HepG2 (cell line): ENCODE results near the gene CACNA1I. TPM values are rescaled to one million over a fixed set of nuclear protein-coding genes. Genes with fewer than 3 reads are reported as not detected.

ENCODE experiments used
- BCLAF1 ChIP-seq: fragments of 450-650 bp; IDR thresholded peaks from 2 replicates; pipeline ENCODE4 v1.6.1; 2017; ENCODE audit warnings: mild to moderate bottlenecking
- CC2D1A ChIP-seq: sonication (generic); formaldehyde crosslinking; IDR thresholded peaks from 2 replicates; pipeline ENCODE4 v1.8.1; 2023; ENCODE audit warnings: mild to moderate bottlenecking, missing genetic modification reagents
- CCDC6 ChIP-seq: sonication (generic); formaldehyde crosslinking; IDR thresholded peaks from 2 replicates; pipeline ENCODE4 v1.8.1; 2022; ENCODE audit warnings: mild to moderate bottlenecking, missing genetic modification reagents, moderate library complexity
- DNMT1 ChIP-seq: sonication (generic); formaldehyde crosslinking; IDR thresholded peaks from 2 replicates; pipeline ENCODE4 v1.5.1; 2020; ENCODE audit warnings: mild to moderate bottlenecking, missing genetic modification reagents
- FOXA3 ChIP-seq: IDR thresholded peaks from 2 replicates; pipeline ENCODE4 v1.6.1; 2016; ENCODE audit warnings: missing genetic modification reagents, missing compliant biosample characterization
- FOXK1 ChIP-seq: sonication (generic); formaldehyde crosslinking; IDR thresholded peaks from 2 replicates; pipeline ENCODE4 v1.4.0; 2020; ENCODE audit warnings: low read depth, missing genetic modification reagents, borderline replicate concordance
- GZF1 ChIP-seq: sonication (generic); formaldehyde crosslinking; IDR thresholded peaks from 2 replicates; pipeline ENCODE4 v1.5.1; 2020; ENCODE audit warnings: mild to moderate bottlenecking, missing genetic modification reagents
- HOXA5 ChIP-seq: sonication (generic); formaldehyde crosslinking; IDR thresholded peaks from 2 replicates; pipeline ENCODE4 v1.4.0; 2020; ENCODE audit warnings: missing genetic modification reagents
- MNT ChIP-seq: fragments of 450-650 bp; IDR thresholded peaks from 2 replicates; pipeline ENCODE4 v1.6.1; 2016
- MXD4 ChIP-seq: IDR thresholded peaks from 2 replicates; pipeline ENCODE4 v1.6.1; 2016; ENCODE audit warnings: mild to moderate bottlenecking, missing biosample characterization, missing genetic modification reagents
- NFKB2 ChIP-seq: sonication (generic); formaldehyde crosslinking; IDR thresholded peaks from 2 replicates; pipeline ENCODE4 v1.4.0; 2020; ENCODE audit warnings: missing genetic modification reagents, borderline replicate concordance
- RXRA ChIP-seq: sonication (generic); formaldehyde crosslinking; IDR thresholded peaks from 2 replicates; pipeline ENCODE4 v1.5.1; 2020; ENCODE audit warnings: missing genetic modification reagents
- SRF ChIP-seq: IDR thresholded peaks from 2 replicates; pipeline ENCODE4 v1.6.1; 2011; ENCODE audit warnings: mild to moderate bottlenecking, low read depth, low read length, moderate library complexity
- SRSF4 ChIP-seq: fragments of 200-400 bp; formaldehyde crosslinking; IDR thresholded peaks from one replicate; pipeline ENCODE4 v1.6.1; 2018; ENCODE audit warnings: mild to moderate bottlenecking, low read depth, low read length, moderate library complexity; ENCODE audit not compliant: poor library complexity, severe bottlenecking
- SSRP1 ChIP-seq: IDR thresholded peaks from 2 replicates; pipeline ENCODE4 v1.6.1; 2016; ENCODE audit warnings: control low read depth
- ZNF121 ChIP-seq: sonication (generic); formaldehyde crosslinking; IDR thresholded peaks from 2 replicates; pipeline ENCODE4 v1.5.0; 2020; ENCODE audit warnings: mild to moderate bottlenecking, missing genetic modification reagents
- ZNF263 ChIP-seq: sonication (generic); formaldehyde crosslinking; IDR thresholded peaks from 2 replicates; pipeline ENCODE4 v1.4.0; 2020; ENCODE audit warnings: missing genetic modification reagents
- ZNF547 ChIP-seq: sonication (generic); formaldehyde crosslinking; IDR thresholded peaks from 2 replicates; pipeline ENCODE4 v1.5.1; 2020; ENCODE audit warnings: mild to moderate bottlenecking, missing genetic modification reagents
- ZNF772 ChIP-seq: sonication (generic); formaldehyde crosslinking; IDR thresholded peaks from 2 replicates; pipeline ENCODE4 v1.5.0; 2020; ENCODE audit warnings: mild to moderate bottlenecking, missing genetic modification reagents
- ZZZ3 ChIP-seq: sonication (generic); formaldehyde crosslinking; IDR thresholded peaks from 2 replicates; pipeline ENCODE4 v1.4.0; 2020; ENCODE audit warnings: missing genetic modification reagents, mild to moderate bottlenecking, borderline replicate concordance
- polyA plus RNA-seq, 8 experiments: library from polyadenylated mRNA; depleted of rRNA in 3 of 8; stranded (reverse) in 7 of 8; unstranded in 1 of 8; fragments of >200 nt; fragmentation: Illumina TruSeq in 4 of 8; extraction: Trizol in 4 of 8; gene quantifications; 2 replicates each; pipeline versions ENCODE4 v1.2.1 to v1.2.3, GENCODE V29; 2011 to 2016; ENCODE audit warnings: low read depth in 4 of 8, missing spikeins in 1 of 8, mixed read lengths in 1 of 8; ENCODE audit not compliant: insufficient read depth in 1 of 8
- total RNA-seq, 5 experiments: library from RNA; depleted of rRNA; stranded (reverse); fragments of >200 nt; fragmentation: Illumina TruSeq; extraction: Trizol; gene quantifications; 2 replicates each; pipeline ENCODE4 v1.2.3, GENCODE V29; 2016; ENCODE audit warnings: low read depth in 1 of 5
- TF ChIP-seq, protein P1 (sequence below): sonication (generic); formaldehyde crosslinking; IDR thresholded peaks from 2 replicates; pipeline ENCODE4 v1.5.0; 2020; ENCODE audit warnings: missing genetic modification reagents
- TF ChIP-seq, protein P2 (sequence below): sonication (generic); formaldehyde crosslinking; IDR thresholded peaks from 2 replicates; pipeline ENCODE4 v1.4.0; 2020; ENCODE audit warnings: missing genetic modification reagents
- TF ChIP-seq, protein P3 (sequence below): sonication (generic); formaldehyde crosslinking; IDR thresholded peaks from 2 replicates; pipeline ENCODE4 v1.4.0; 2020; ENCODE audit warnings: mild to moderate bottlenecking, missing genetic modification reagents

Gene CACNA1I
- total and polyA plus RNA-seq, 2 of the 13 experiments (the other 11 are each of a cell fraction or from before 2014, with no cell fraction given), result not detected

GRCh38 chr22:39522567-39523300 is 47.8 kb upstream of the CACNA1I start (continued):
- TF ChIP-seq, protein P1, sequence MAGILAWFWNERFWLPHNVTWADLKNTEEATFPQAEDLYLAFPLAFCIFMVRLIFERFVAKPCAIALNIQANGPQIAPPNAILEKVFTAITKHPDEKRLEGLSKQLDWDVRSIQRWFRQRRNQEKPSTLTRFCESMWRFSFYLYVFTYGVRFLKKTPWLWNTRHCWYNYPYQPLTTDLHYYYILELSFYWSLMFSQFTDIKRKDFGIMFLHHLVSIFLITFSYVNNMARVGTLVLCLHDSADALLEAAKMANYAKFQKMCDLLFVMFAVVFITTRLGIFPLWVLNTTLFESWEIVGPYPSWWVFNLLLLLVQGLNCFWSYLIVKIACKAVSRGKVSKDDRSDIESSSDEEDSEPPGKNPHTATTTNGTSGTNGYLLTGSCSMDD (CRISPR knock-in tag), result no peak
- TF ChIP-seq NFKB2 (CRISPR knock-in tag) (no peak), ZNF772 (no peak), HOXA5 (CRISPR knock-in tag) (no peak), CCDC6 (CRISPR knock-in tag) (0 out of 2 replicates have a peak, but pooled peaks have one; percentile 20), ZNF263 (CRISPR knock-in tag) (no peak), MNT (no peak), MXD4 (no peak), GZF1 (CRISPR knock-in tag) (no peak), FOXK1 (CRISPR knock-in tag) (no peak), ZZZ3 (0 out of 2 replicates have a peak, but pooled peaks have one; percentile 27), SRSF4 (no peak), ZNF547 (CRISPR knock-in tag) (no peak), SSRP1 (CRISPR knock-in tag) (no peak; the same call in 1 of the 2 replicates), RXRA (CRISPR knock-in tag) (no peak), CC2D1A (CRISPR knock-in tag) (no peak), ZNF121 (no peak; the same call in 1 of the 2 replicates), BCLAF1 (no peak), SRF (no peak), DNMT1 (CRISPR knock-in tag) (no peak), FOXA3 (CRISPR knock-in tag) (no peak)
- TF ChIP-seq, protein P2, sequence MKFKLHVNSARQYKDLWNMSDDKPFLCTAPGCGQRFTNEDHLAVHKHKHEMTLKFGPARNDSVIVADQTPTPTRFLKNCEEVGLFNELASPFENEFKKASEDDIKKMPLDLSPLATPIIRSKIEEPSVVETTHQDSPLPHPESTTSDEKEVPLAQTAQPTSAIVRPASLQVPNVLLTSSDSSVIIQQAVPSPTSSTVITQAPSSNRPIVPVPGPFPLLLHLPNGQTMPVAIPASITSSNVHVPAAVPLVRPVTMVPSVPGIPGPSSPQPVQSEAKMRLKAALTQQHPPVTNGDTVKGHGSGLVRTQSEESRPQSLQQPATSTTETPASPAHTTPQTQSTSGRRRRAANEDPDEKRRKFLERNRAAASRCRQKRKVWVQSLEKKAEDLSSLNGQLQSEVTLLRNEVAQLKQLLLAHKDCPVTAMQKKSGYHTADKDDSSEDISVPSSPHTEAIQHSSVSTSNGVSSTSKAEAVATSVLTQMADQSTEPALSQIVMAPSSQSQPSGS (CRISPR knock-in tag), result no peak
- TF ChIP-seq, protein P3, sequence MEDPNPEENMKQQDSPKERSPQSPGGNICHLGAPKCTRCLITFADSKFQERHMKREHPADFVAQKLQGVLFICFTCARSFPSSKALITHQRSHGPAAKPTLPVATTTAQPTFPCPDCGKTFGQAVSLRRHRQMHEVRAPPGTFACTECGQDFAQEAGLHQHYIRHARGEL (CRISPR knock-in tag), result no peak
